GM19452 (cell line): ENCODE measurements around the gene PRR33.
"Not testable (repeated sequence)": the region's sequence is repeated elsewhere in the genome, so short reads cannot be mapped to it uniquely, and the experiment has no call there.

ENCODE experiments used
- ATAC-seq: cut with Tn5 transposase; IDR thresholded peaks from one replicate; pipeline ENCODE4 v1.9.1; 2021; ENCODE audit not compliant: unreplicated experiment

PRR33 gene

GRCh38 chr11:1891831-1892115 lies at the start of gene PRR33:
Gene PRR33, minus strand, starts transcription at chr11:1891895. Its CDS starts 1,311 bp downstream, at chr11:1890584.
- ATAC-seq: no peak

- ATAC-seq: not testable (repeated sequence)
Observed at GRCh38 chr11:1939788-1940187, 48.1 kb upstream of the PRR33 start.

GRCh38 chr11:1939006-1939625 lies 47.4 kb upstream of the PRR33 start:
- no peak for ATAC-seq

- ATAC-seq: no peak
Observed at GRCh38 chr11:1938343-1939005, 46.8 kb upstream of the PRR33 start.

- no peak for ATAC-seq
Observed at GRCh38 chr11:1937616-1938342, 46.1 kb upstream of the PRR33 start.

- ATAC-seq: no peak
Observed at GRCh38 chr11:1936781-1937615, 45.3 kb upstream of the PRR33 start.

- no peak for ATAC-seq
Observed at GRCh38 chr11:1936072-1936780, 44.5 kb upstream of the PRR33 start.

- no peak for ATAC-seq
Observed at GRCh38 chr11:1935156-1936071, 43.7 kb upstream of the PRR33 start.

GRCh38 chr11:1934335-1935155 lies 42.9 kb upstream of the PRR33 start:
- no peak for ATAC-seq

- ATAC-seq: no peak
Observed at GRCh38 chr11:1933416-1934334, 42.0 kb upstream of the PRR33 start.

GRCh38 chr11:1932681-1933080 lies 41.0 kb upstream of the PRR33 start:
- no peak for ATAC-seq

GRCh38 chr11:1932105-1932480 lies 40.4 kb upstream of the PRR33 start:
- ATAC-seq: no peak

GRCh38 chr11:1931341-1932104 lies 39.8 kb upstream of the PRR33 start:
- ATAC-seq: no peak

GRCh38 chr11:1930462-1930830 lies 38.8 kb upstream of the PRR33 start:
- ATAC-seq: no peak

- no peak for ATAC-seq
Observed at GRCh38 chr11:1929621-1930461, 38.1 kb upstream of the PRR33 start.

- ATAC-seq: no peak
Observed at GRCh38 chr11:1928891-1929541, 37.3 kb upstream of the PRR33 start.
